ENCODE results near the gene POLDIP3. TPM values are rescaled to one million over a fixed set of nuclear protein-coding genes. Genes with fewer than 3 reads are reported as not detected.

Gene POLDIP3
- total and polyA plus RNA-seq, 8 donors: 21.6 to 60.8 (median 34.8) TPM

DNA sequence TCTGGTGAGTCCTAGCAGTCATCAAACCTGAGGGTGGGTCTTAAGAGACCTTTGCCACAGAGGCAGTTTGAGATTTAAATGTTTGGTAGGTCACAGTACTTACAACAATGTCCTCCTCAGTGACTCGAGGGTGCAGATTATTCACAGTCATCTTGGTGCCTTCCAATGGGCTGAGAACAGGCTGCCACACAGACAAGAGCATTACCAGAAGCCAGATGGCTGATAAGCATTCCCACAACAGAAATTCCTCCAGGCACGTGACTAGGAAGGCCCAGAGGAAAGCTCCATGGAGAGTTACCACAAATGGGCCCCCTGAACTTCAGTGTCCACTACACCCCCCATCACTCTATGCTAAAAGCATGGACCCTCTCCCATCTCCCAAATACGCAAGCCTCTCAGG is 19.2 kb downstream of the POLDIP3 start:
- Histone ChIP-seq H3K36me3 (peaks cover 84 to 100% (median 100%) of the 10 kb centered on the region in 4 donors), H3K9me3 (no peaks in the 10 kb centered on the region), H3K27me3 (no peaks in the 10 kb centered on the region), H3K27ac (peak overlapping the region in 1 of 5 donors; percentile 53), H3K4me3 (no peak overlapping the region), H3K4me1 (peaks cover 0 to 24% (median 10%) of the 10 kb centered on the region in 4 donors)
- 56 to 86% (median 72%) methylated on average over 2 to 3 of the region's 3 CpGs for WGBS, 5 donors
- intact Hi-C loops (cut with DNase I; ENCODE audit: low total_unique reads): no loop called here
- no peak for DNase-seq
- TF ChIP-seq EP300 (IDR thresholded peaks at IDR 0.05): no peak
- TF ChIP-seq POLR2A (IDR thresholded peaks at IDR 0.05): no peak
- TF ChIP-seq, protein P1, sequence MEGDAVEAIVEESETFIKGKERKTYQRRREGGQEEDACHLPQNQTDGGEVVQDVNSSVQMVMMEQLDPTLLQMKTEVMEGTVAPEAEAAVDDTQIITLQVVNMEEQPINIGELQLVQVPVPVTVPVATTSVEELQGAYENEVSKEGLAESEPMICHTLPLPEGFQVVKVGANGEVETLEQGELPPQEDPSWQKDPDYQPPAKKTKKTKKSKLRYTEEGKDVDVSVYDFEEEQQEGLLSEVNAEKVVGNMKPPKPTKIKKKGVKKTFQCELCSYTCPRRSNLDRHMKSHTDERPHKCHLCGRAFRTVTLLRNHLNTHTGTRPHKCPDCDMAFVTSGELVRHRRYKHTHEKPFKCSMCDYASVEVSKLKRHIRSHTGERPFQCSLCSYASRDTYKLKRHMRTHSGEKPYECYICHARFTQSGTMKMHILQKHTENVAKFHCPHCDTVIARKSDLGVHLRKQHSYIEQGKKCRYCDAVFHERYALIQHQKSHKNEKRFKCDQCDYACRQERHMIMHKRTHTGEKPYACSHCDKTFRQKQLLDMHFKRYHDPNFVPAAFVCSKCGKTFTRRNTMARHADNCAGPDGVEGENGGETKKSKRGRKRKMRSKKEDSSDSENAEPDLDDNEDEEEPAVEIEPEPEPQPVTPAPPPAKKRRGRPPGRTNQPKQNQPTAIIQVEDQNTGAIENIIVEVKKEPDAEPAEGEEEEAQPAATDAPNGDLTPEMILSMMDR (IDR thresholded peaks at IDR 0.05): no peak
- no peak for TF ChIP-seq POLR2AphosphoS5 (IDR thresholded peaks at IDR 0.05)

DNA sequence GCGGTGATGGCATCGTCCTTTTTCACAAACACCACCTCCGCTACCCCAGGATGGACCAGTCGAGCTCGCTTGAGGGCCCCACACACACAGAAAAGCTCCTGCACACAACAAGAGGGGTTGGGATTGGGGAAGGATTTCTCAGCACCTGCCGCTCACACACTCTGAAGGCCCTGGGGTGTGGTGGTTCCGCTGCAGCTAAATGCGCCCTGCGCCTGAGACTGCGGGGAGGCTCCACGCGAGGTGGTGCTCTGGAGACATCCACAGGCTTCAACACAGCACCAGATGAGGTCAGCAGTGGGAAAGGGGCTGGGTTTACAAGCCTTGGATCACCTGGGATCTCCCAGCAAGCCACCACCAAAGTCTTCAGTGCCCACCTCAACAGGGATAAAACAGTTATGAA is 22.7 kb downstream of the POLDIP3 start:
- TF ChIP-seq POLR2AphosphoS5 (IDR thresholded peaks at IDR 0.05) (no peak), POLR2A (IDR thresholded peaks at IDR 0.05) (no peak)
- TF ChIP-seq, protein P1 (IDR thresholded peaks at IDR 0.05): no peak
- no peak overlapping the region for H3K4me3 ChIP-seq
- H3K9me3 ChIP-seq: no peaks in the 10 kb centered on the region
- DNase-seq: no peak
- intact Hi-C loops (cut with DNase I; ENCODE audit: low total_unique reads): no loop called here
- WGBS, 5 donors: 91 to 96% (median 95%) methylated on average over 12 of the region's 12 CpGs
- peak overlapping the region in 2 of 5 donors; percentile 49 to 50 for H3K27ac ChIP-seq
- no peaks in the 10 kb centered on the region for H3K27me3 ChIP-seq
- peaks cover 80 to 100% (median 100%) of the 10 kb centered on the region in 4 donors for H3K36me3 ChIP-seq
- H3K4me1 ChIP-seq: peaks cover 0 to 17% (median 6%) of the 10 kb centered on the region in 4 donors

DNA sequence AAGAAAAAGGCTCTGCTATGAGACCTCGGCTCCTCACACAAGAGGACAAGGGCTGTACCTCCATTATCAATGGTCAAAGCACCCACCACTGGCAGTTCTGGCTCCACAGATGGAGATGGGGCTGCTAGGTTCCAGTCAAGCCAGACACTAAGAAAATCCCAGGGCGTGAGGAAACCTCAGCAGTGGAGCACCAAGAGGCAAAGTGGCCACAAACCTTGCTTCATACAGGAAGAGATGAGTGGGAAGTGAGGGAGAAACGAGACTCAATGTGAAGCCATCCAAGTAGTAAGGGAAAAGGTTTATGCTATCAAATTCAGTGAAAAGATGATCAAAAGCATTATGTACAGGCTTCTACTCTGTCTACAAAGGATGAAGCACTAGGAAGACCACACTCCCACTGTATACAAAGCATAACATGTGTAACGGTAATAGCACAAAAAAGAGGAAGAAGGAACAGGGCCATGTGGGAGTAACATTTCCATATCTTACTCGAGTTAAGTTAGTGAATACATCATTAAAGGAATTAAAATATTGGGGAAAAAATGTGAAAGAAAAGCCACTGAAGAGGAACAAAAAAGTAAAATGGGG is 27.0 kb downstream of the POLDIP3 start:
- no peaks in the 10 kb centered on the region for H3K9me3 ChIP-seq
- H3K4me3 ChIP-seq: no peak overlapping the region
- H3K36me3 ChIP-seq: peaks cover 73 to 100% (median 100%) of the 10 kb centered on the region in 4 donors
- intact Hi-C loops (cut with DNase I; ENCODE audit: low total_unique reads): no loop called here
- H3K27ac ChIP-seq: peak overlapping the region in 1 of 5 donors; percentile 1
- WGBS, 5 donors: 67 to 82% (median 80%) methylated on average over 5 of the region's 5 CpGs
- H3K4me1 ChIP-seq: peaks cover 0 to 7% (median 3%) of the 10 kb centered on the region in 4 donors
- TF ChIP-seq EP300 (IDR thresholded peaks at IDR 0.05) (no peak), POLR2A (IDR thresholded peaks at IDR 0.05) (no peak), POLR2AphosphoS5 (IDR thresholded peaks at IDR 0.05) (no peak)
- TF ChIP-seq, protein P1 (IDR thresholded peaks at IDR 0.05): no peak
- H3K27me3 ChIP-seq: no peaks in the 10 kb centered on the region
- no peak for DNase-seq

DNA sequence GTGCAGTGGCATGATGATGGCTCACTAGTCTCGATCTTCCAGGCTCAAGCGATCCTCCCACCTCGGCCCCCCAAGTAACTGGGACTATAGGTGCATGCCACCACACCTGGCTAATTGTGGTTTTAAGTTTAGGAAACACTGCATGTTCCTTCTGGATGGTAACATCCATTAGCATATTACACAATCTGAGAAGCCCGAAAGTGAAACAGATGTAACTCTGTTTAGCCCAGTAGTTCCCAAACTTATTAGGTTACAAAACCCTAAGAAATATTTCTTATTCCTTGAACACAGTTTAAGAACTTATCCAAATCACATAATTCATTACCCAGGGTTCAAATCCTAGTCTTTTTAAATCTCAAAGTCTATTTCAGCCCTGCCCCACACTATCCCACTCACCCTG is 28.3 kb downstream of the POLDIP3 start:
- intact Hi-C loops (cut with DNase I; ENCODE audit: low total_unique reads): no loop called here
- H3K4me3 ChIP-seq: no peak overlapping the region
- H3K27me3 ChIP-seq: no peaks in the 10 kb centered on the region
- peaks cover 60 to 89% (median 89%) of the 10 kb centered on the region in 4 donors for H3K36me3 ChIP-seq
- 88 to 95% (median 89%) methylated on average over 4 of the region's 4 CpGs for WGBS, 5 donors
- no peak for DNase-seq
- no peak for TF ChIP-seq POLR2AphosphoS5 (IDR thresholded peaks at IDR 0.05)
- TF ChIP-seq EP300 (IDR thresholded peaks at IDR 0.05): no peak
- no peak for TF ChIP-seq POLR2A (IDR thresholded peaks at IDR 0.05)
- TF ChIP-seq, protein P1 (IDR thresholded peaks at IDR 0.05): no peak
- H3K27ac ChIP-seq: no peak overlapping the region
- H3K4me1 ChIP-seq: peaks cover 5 to 14% (median 11%) of the 10 kb centered on the region in 4 donors
- no peaks in the 10 kb centered on the region for H3K9me3 ChIP-seq
